ENCODE data around the gene RNF217.
"Not testable (repeated sequence)": the region's sequence is repeated elsewhere in the genome, so short reads cannot be mapped to it uniquely, and the experiment has no call there.

Gene RNF217

GRCh38 chr6:125066140-125066539 is 103.9 kb downstream of the RNF217 start:
- H3K9me3 ChIP-seq: no peaks in the 10 kb centered on the region
- no peaks in the 10 kb centered on the region for H3K4me1 ChIP-seq
- DNase-seq: no peak
- TF ChIP-seq, protein P1, sequence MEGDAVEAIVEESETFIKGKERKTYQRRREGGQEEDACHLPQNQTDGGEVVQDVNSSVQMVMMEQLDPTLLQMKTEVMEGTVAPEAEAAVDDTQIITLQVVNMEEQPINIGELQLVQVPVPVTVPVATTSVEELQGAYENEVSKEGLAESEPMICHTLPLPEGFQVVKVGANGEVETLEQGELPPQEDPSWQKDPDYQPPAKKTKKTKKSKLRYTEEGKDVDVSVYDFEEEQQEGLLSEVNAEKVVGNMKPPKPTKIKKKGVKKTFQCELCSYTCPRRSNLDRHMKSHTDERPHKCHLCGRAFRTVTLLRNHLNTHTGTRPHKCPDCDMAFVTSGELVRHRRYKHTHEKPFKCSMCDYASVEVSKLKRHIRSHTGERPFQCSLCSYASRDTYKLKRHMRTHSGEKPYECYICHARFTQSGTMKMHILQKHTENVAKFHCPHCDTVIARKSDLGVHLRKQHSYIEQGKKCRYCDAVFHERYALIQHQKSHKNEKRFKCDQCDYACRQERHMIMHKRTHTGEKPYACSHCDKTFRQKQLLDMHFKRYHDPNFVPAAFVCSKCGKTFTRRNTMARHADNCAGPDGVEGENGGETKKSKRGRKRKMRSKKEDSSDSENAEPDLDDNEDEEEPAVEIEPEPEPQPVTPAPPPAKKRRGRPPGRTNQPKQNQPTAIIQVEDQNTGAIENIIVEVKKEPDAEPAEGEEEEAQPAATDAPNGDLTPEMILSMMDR (IDR thresholded peaks at IDR 0.05; ENCODE audit: low read depth, low read length): no peak
- no peaks in the 10 kb centered on the region for H3K27me3 ChIP-seq
- H3K4me3 ChIP-seq (ENCODE audit: low read depth, low read length): no peak overlapping the region
- no peaks in the 10 kb centered on the region for H3K36me3 ChIP-seq

GRCh38 chr6:125066964-125067363 is 104.7 kb downstream of the RNF217 start:
- TF ChIP-seq, protein P1 (IDR thresholded peaks at IDR 0.05; ENCODE audit: low read depth, low read length): no peak
- no peaks in the 10 kb centered on the region for H3K27me3 ChIP-seq
- no peaks in the 10 kb centered on the region for H3K9me3 ChIP-seq
- H3K36me3 ChIP-seq: no peaks in the 10 kb centered on the region
- H3K4me1 ChIP-seq: no peaks in the 10 kb centered on the region
- H3K4me3 ChIP-seq (ENCODE audit: low read depth, low read length): no peak overlapping the region
- no peak for DNase-seq

DNA sequence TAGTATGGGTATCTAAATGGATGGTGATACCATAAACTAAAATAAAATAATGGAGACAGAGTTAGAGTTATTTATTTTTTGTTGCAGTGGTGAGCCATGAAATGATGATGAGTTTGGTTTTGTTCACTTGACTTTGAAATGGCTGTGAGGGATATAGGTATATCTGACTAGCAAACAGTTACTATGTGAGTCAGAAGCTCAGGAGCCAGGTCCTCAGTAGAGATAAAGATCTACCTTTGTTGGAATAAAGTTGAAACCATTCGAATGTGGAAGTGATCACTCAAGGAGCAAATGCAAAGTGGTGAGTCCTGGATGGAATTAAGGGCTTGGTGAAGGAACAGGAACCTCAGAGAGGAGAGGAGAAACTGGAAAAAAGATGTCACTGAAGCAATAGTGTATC is 105.3 kb downstream of the RNF217 start:
- no peaks in the 10 kb centered on the region for H3K36me3 ChIP-seq
- H3K4me3 ChIP-seq (ENCODE audit: low read depth, low read length): no peak overlapping the region
- no peaks in the 10 kb centered on the region for H3K27me3 ChIP-seq
- no peaks in the 10 kb centered on the region for H3K4me1 ChIP-seq
- no peak for DNase-seq
- H3K9me3 ChIP-seq: no peaks in the 10 kb centered on the region
- TF ChIP-seq, protein P1 (IDR thresholded peaks at IDR 0.05; ENCODE audit: low read depth, low read length): no peak

DNA sequence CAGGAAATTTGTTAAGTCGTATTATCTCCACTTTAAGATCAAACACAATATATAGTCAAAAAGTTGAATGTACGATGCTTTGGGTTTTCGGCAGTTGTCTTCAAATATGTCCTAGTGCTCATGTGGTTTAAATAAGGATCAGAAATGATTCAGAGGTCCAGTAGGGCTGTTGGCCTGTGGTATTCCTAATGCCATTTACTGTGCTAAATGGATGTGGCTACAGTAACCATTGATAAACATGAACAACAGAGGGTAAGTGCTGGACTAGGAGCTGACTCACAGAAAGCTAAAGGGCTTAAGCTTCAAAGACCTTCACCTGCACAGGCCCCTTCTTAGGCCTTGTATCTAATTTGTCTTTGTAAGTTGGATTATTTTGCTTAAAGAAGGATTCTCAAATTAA is 110.8 kb downstream of the RNF217 start:
- TF ChIP-seq, protein P1 (IDR thresholded peaks at IDR 0.05; ENCODE audit: low read depth, low read length): no peak
- H3K36me3 ChIP-seq: no peaks in the 10 kb centered on the region
- H3K27me3 ChIP-seq: no peaks in the 10 kb centered on the region
- H3K9me3 ChIP-seq: no peaks in the 10 kb centered on the region
- DNase-seq: no peak
- no peaks in the 10 kb centered on the region for H3K4me1 ChIP-seq
- no peak overlapping the region for H3K4me3 ChIP-seq (ENCODE audit: low read depth, low read length)

- DNase-seq: no peak
- no peaks in the 10 kb centered on the region for H3K9me3 ChIP-seq
These were observed 111.9 kb downstream of the RNF217 start for GRCh38 chr6:125074120-125074519.

DNA sequence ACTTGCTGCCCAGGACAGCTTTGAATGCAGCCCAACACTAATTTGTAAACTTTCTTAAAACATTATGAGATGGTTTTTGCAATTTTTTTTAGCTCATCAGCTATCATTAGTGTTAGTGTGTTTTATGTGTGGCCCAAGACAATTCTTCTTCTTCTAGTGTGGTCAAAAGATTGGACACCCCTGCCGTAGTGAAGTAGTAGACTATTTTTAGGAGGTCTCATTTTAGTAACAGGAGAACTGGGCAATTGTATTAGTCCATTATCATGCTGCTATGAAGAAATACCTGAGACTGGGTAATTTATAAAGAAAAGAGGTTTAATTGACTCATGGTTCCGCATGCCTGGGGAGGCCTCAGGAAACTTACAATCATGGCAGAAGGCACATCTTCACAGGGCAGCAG is 112.8 kb downstream of the RNF217 start:
- not testable (repeated sequence) for H3K9me3 ChIP-seq; H3K4me1 ChIP-seq; H3K4me3 ChIP-seq (ENCODE audit: low read depth, low read length); H3K27me3 ChIP-seq; DNase-seq; H3K36me3 ChIP-seq

More at GRCh38 chr6:125074120-125074519, 111.9 kb downstream of the RNF217 start:
- no peak overlapping the region for H3K4me3 ChIP-seq (ENCODE audit: low read depth, low read length)
- H3K36me3 ChIP-seq: no peaks in the 10 kb centered on the region
- TF ChIP-seq, protein P1 (IDR thresholded peaks at IDR 0.05; ENCODE audit: low read depth, low read length): no peak
- no peaks in the 10 kb centered on the region for H3K4me1 ChIP-seq
- H3K27me3 ChIP-seq: no peaks in the 10 kb centered on the region
